Measurements from ENCODE around the gene KRTAP4-11. TPM values are rescaled to one million over a fixed set of nuclear protein-coding genes. Genes with fewer than 3 reads are reported as not detected.
"Not testable (repeated sequence)": the region's sequence is repeated elsewhere in the genome, so short reads cannot be mapped to it uniquely, and the experiment has no call there.

Gene KRTAP4-11
- total RNA-seq, 1 experiment from 2014 or later = not detected

GRCh38 chr17:41125064-41125463 is 6.9 kb upstream of the KRTAP4-11 start:
- Histone ChIP-seq H2BK12ac (ENCODE audit: insufficient read length, low read depth, low read length) (no peak overlapping the region), H2BK15ac (ENCODE audit: low read depth, low read length) (no peak overlapping the region), H4K5ac (ENCODE audit: insufficient read length, low read depth, low read length) (no peak overlapping the region), H3T11ph (ENCODE audit: low read length) (no peak overlapping the region), H3K27me3 (ENCODE audit: insufficient read depth, low read length) (no peaks in the 10 kb centered on the region), H3K79me1 (ENCODE audit: insufficient read depth, low read depth, low read length, poor library complexity, severe bottlenecking) (no peaks in the 10 kb centered on the region), H3K79me2 (ENCODE audit: insufficient read depth, low read length) (no peaks in the 10 kb centered on the region), H4K91ac (ENCODE audit: insufficient read length, low read depth, low read length) (no peak overlapping the region), H3K23me2 (ENCODE audit: insufficient read length, low read depth, low read length, poor library complexity, severe bottlenecking) (no peaks in the 10 kb centered on the region), H3K56ac (ENCODE audit: insufficient read length, low read depth, low read length) (no peak overlapping the region), H2AK5ac (ENCODE audit: insufficient read length, low read length) (no peak overlapping the region), H3K23ac (ENCODE audit: insufficient read length, low read depth, low read length) (no peak overlapping the region), H2AFZ (ENCODE audit: low read length) (no peak overlapping the region), H3K4me1 (ENCODE audit: insufficient read depth, low read length) (no peaks in the 10 kb centered on the region), H3K9ac (ENCODE audit: extremely low read depth, insufficient read length, low read length) (no peak overlapping the region), H2BK120ac (ENCODE audit: low read depth, low read length, poor library complexity, severe bottlenecking) (no peak overlapping the region), H3K4me2 (ENCODE audit: insufficient read depth, insufficient read length, low read length) (no peak overlapping the region), H3K14ac (ENCODE audit: insufficient read depth, low read length) (no peak overlapping the region), H4K20me1 (ENCODE audit: control insufficient read depth, insufficient read depth, insufficient read length) (no peaks in the 10 kb centered on the region), H2BK5ac (ENCODE audit: insufficient read length, low read length) (no peak overlapping the region), H3K9me3 (ENCODE audit: control insufficient read depth, low read depth, low read length) (no peaks in the 10 kb centered on the region), H3K27ac (ENCODE audit: insufficient read length, low read depth, low read length) (no peak overlapping the region), H4K8ac (replicated peaks; ENCODE audit: insufficient read length, low read depth, low read length) (no peak overlapping the region), H3K4ac (ENCODE audit: low read depth, low read length) (no peak overlapping the region), H3K18ac (ENCODE audit: insufficient read length, low read depth, low read length) (no peak overlapping the region), H2BK20ac (ENCODE audit: low read depth, low read length, poor library complexity, severe bottlenecking) (no peak overlapping the region)
- peaks cover 8 to 9% of the 10 kb centered on the region in 2 experiments for H3K4me1 Mint-ChIP-seq
- H3K9me3 Mint-ChIP-seq = peaks cover 4 to 11% of the 10 kb centered on the region in 2 experiments; a peak in 4 of 5 replicates
- no CpG with 5 or more reads among the region's 2 CpGs for WGBS (ENCODE audit: extremely low coverage, insufficient read length, low lambda C conversion rate)
- no peak overlapping the region for H3K4me3 Mint-ChIP-seq
- no peak overlapping the region for H3K27ac Mint-ChIP-seq
- no peak for DNase-seq
- H3K36me3 Mint-ChIP-seq (ENCODE audit: insufficient read depth in 1 of 3, low read depth in 3 of 3) = peaks cover 0 to 2% (median 0%) of the 10 kb centered on the region in 3 experiments; a peak in 2 of 7 replicates
- TF ChIP-seq CTCF (conservative IDR thresholded peaks at IDR 0.05) = no peak
- no peaks in the 10 kb centered on the region; the same call in 1 of the 2 replicates for H3K27me3 Mint-ChIP-seq (ENCODE audit: low read depth)

GRCh38 chr17:41123991-41124371 is 5.8 kb upstream of the KRTAP4-11 start, which contains the start of gene KRTAP4-12:
KRTAP4-12 (minus strand) TSS chr17:41124182; CDS start chr17:41124122, 60 bp downstream.
- not testable (repeated sequence) for H2AK5ac ChIP-seq (ENCODE audit: insufficient read length, low read length); H3K27me3 ChIP-seq (ENCODE audit: insufficient read depth, low read length); H3K9me3 ChIP-seq (ENCODE audit: control insufficient read depth, low read depth, low read length); H2BK120ac ChIP-seq (ENCODE audit: low read depth, low read length, poor library complexity, severe bottlenecking); H3T11ph ChIP-seq (ENCODE audit: low read length); H3K4me1 ChIP-seq (ENCODE audit: insufficient read depth, low read length); H3K36me3 Mint-ChIP-seq (ENCODE audit: insufficient read depth in 1 of 3, low read depth in 3 of 3); H3K4me2 ChIP-seq (ENCODE audit: insufficient read depth, insufficient read length, low read length); H4K91ac ChIP-seq (ENCODE audit: insufficient read length, low read depth, low read length); H2BK5ac ChIP-seq (ENCODE audit: insufficient read length, low read length); H3K79me1 ChIP-seq (ENCODE audit: insufficient read depth, low read depth, low read length, poor library complexity, severe bottlenecking); H3K9me3 Mint-ChIP-seq; H3K14ac ChIP-seq (ENCODE audit: insufficient read depth, low read length); H3K4ac ChIP-seq (ENCODE audit: low read depth, low read length); H3K27me3 Mint-ChIP-seq (ENCODE audit: low read depth); H3K23me2 ChIP-seq (ENCODE audit: insufficient read length, low read depth, low read length, poor library complexity, severe bottlenecking); H4K20me1 ChIP-seq (ENCODE audit: control insufficient read depth, insufficient read depth, insufficient read length); H3K4me3 Mint-ChIP-seq; H3K9ac ChIP-seq (ENCODE audit: extremely low read depth, insufficient read length, low read length); H2BK12ac ChIP-seq (ENCODE audit: insufficient read length, low read depth, low read length); H3K4me1 Mint-ChIP-seq; H3K18ac ChIP-seq (ENCODE audit: insufficient read length, low read depth, low read length); H3K79me2 ChIP-seq (ENCODE audit: insufficient read depth, low read length); H2BK20ac ChIP-seq (ENCODE audit: low read depth, low read length, poor library complexity, severe bottlenecking); DNase-seq; H3K23ac ChIP-seq (ENCODE audit: insufficient read length, low read depth, low read length); H2BK15ac ChIP-seq (ENCODE audit: low read depth, low read length); H2AFZ ChIP-seq (ENCODE audit: low read length); H3K56ac ChIP-seq (ENCODE audit: insufficient read length, low read depth, low read length); H4K5ac ChIP-seq (ENCODE audit: insufficient read length, low read depth, low read length); H3K27ac ChIP-seq (ENCODE audit: insufficient read length, low read depth, low read length); H4K8ac ChIP-seq (replicated peaks; ENCODE audit: insufficient read length, low read depth, low read length)
- WGBS (ENCODE audit: extremely low coverage, insufficient read length, low lambda C conversion rate) = no CpG with 5 or more reads among the region's 3 CpGs
- H3K27ac Mint-ChIP-seq = peak within 1 kb of the TSS in 2 of 3 experiments; percentile 26 to 36; a peak in 2 of 7 replicates

Data from H9 (cell line).